Astrocyte (in vitro differentiated cells and primary cell): ENCODE measurements around the gene GNAQ. TPM values are rescaled to one million over a fixed set of nuclear protein-coding genes. Genes with fewer than 3 reads are reported as not detected.

ENCODE experiments used
- DNase-seq: peaks from one replicate; pipeline ENCODE4 v3.0.0-alpha.2; 2010; ENCODE audit warnings: low read depth
- FAIRE-seq: peaks from 2 replicates; lab custom pipeline; 2011; peaks lifted over from hg19 to GRCh38; lab: Jason Lieb, UNC
- H2AFZ ChIP-seq: 2 replicates; pipeline ENCODE4 v1.6.0; 2012; ENCODE audit warnings: low read depth, low read length, inconsistent platforms
- H3K27ac ChIP-seq: 2 replicates; pipeline ENCODE4 v1.5.1; 2011; ENCODE audit warnings: low read depth, low read length, inconsistent platforms
- H3K27me3 ChIP-seq: 2 replicates; pipeline ENCODE4 v1.6.0; 2011; ENCODE audit warnings: low read length, inconsistent platforms; ENCODE audit not compliant: insufficient read depth
- H3K36me3 ChIP-seq: 2 replicates; pipeline ENCODE4 v1.5.1; 2011; ENCODE audit warnings: low read length, inconsistent platforms; ENCODE audit not compliant: insufficient read depth
- H3K4me1 ChIP-seq: 2 replicates; pipeline ENCODE4 v1.5.1; 2011; ENCODE audit warnings: low read length, inconsistent platforms; ENCODE audit not compliant: insufficient read depth
- H3K4me2 ChIP-seq: 2 replicates; pipeline ENCODE4 v1.6.0; 2012; ENCODE audit warnings: low read length, inconsistent platforms
- H3K4me3 ChIP-seq: 2 replicates; pipeline ENCODE4 v1.5.1; 2011; ENCODE audit warnings: low read depth, mild to moderate bottlenecking, low read length, inconsistent platforms; ENCODE audit not compliant: insufficient read depth
- H3K79me2 ChIP-seq: 2 replicates; pipeline ENCODE4 v1.6.0; 2012; ENCODE audit warnings: mild to moderate bottlenecking, low read length, inconsistent platforms; ENCODE audit not compliant: insufficient read depth
- H3K9ac ChIP-seq: 2 replicates; pipeline ENCODE4 v1.6.0; 2012; ENCODE audit warnings: mild to moderate bottlenecking, low read length, inconsistent platforms
- H3K9me3 ChIP-seq: 2 replicates; pipeline ENCODE4 v1.5.1; 2012; ENCODE audit warnings: low read depth, mild to moderate bottlenecking, low read length, inconsistent platforms; ENCODE audit not compliant: insufficient read depth
- H4K20me1 ChIP-seq: 2 replicates; pipeline ENCODE4 v1.6.0; 2012; ENCODE audit warnings: low read length, inconsistent platforms; ENCODE audit not compliant: insufficient read depth
- H3K27ac Mint-ChIP-seq: one replicate; pipeline ENCODE4 v1.8.0; 2021; ENCODE audit warnings: mild to moderate bottlenecking, mixed read lengths; ENCODE audit not compliant: unreplicated experiment
- H3K27me3 Mint-ChIP-seq: one replicate; pipeline ENCODE4 v1.8.0; 2021; ENCODE audit warnings: low read depth, mixed read lengths; ENCODE audit not compliant: unreplicated experiment
- H3K36me3 Mint-ChIP-seq: one replicate; pipeline ENCODE4 v1.8.0; 2021; ENCODE audit warnings: low read depth, mixed read lengths; ENCODE audit not compliant: unreplicated experiment
- H3K4me1 Mint-ChIP-seq: one replicate; pipeline ENCODE4 v1.8.0; 2021; ENCODE audit warnings: low read depth, mixed read lengths; ENCODE audit not compliant: unreplicated experiment
- H3K4me3 Mint-ChIP-seq: one replicate; pipeline ENCODE4 v1.8.0; 2021; ENCODE audit warnings: mild to moderate bottlenecking, moderate library complexity, mixed read lengths; ENCODE audit not compliant: unreplicated experiment
- H3K9me3 Mint-ChIP-seq: one replicate; pipeline ENCODE4 v1.8.0; 2021; ENCODE audit warnings: mild to moderate bottlenecking, mixed read lengths; ENCODE audit not compliant: unreplicated experiment
- CTCF ChIP-seq: IDR thresholded peaks from 2 replicates; pipeline ENCODE4 v1.5.1; 2011; ENCODE audit warnings: low read depth, mild to moderate bottlenecking, inconsistent platforms, low read length, moderate library complexity; ENCODE audit not compliant: insufficient read depth
- EZH2 ChIP-seq: IDR thresholded peaks from 2 replicates; pipeline ENCODE4 v1.6.1; 2012; ENCODE audit warnings: mild to moderate bottlenecking, low read length, inconsistent platforms; ENCODE audit not compliant: insufficient read depth
- total RNA-seq: library from RNA; stranded (reverse); gene quantifications from 2 replicates; pipeline ENCODE4 v1.2.1, GENCODE V29; 2021

GNAQ gene
- total RNA-seq, 1 donor from 2014 or later, result 74.9 TPM

GRCh38 chr9:77938163-77938562 is 93.4 kb downstream of the GNAQ start:
- no peaks in the 10 kb centered on the region for H3K36me3 Mint-ChIP-seq
- no peak overlapping the region for H3K4me3 ChIP-seq
- DNase-seq, result no peak
- FAIRE-seq, result no peak
- no peaks in the 10 kb centered on the region for H3K9me3 ChIP-seq
- peaks cover 35% of the 10 kb centered on the region for H4K20me1 ChIP-seq
- H3K4me2 ChIP-seq, result no peak overlapping the region
- TF ChIP-seq EZH2 (no peak), CTCF (no peak)
- H3K36me3 ChIP-seq, result no peaks in the 10 kb centered on the region
- H3K4me1 Mint-ChIP-seq, result peaks cover 18% of the 10 kb centered on the region
- peaks cover 5% of the 10 kb centered on the region for H3K4me1 ChIP-seq
- H3K79me2 ChIP-seq, result peaks cover 58% of the 10 kb centered on the region
- H3K9me3 Mint-ChIP-seq, result peaks cover 2% of the 10 kb centered on the region
- no peak overlapping the region for H3K4me3 Mint-ChIP-seq
- H3K27me3 ChIP-seq, result no peaks in the 10 kb centered on the region
- H3K27ac ChIP-seq, result no peak overlapping the region
- no peak overlapping the region for H2AFZ ChIP-seq
- no peak overlapping the region for H3K9ac ChIP-seq
- H3K27me3 Mint-ChIP-seq, result no peaks in the 10 kb centered on the region
- no peak overlapping the region for H3K27ac Mint-ChIP-seq

GRCh38 chr9:77935974-77936373 is 95.6 kb downstream of the GNAQ start:
- Mint-ChIP-seq H3K27ac (no peak overlapping the region), H3K27me3 (no peaks in the 10 kb centered on the region), H3K4me1 (peaks cover 10% of the 10 kb centered on the region), H3K36me3 (peaks cover 3% of the 10 kb centered on the region), H3K4me3 (no peak overlapping the region), H3K9me3 (peaks cover 2% of the 10 kb centered on the region)
- no peak for TF ChIP-seq CTCF
- TF ChIP-seq EZH2, result no peak
- Histone ChIP-seq H3K79me2 (peaks cover 58% of the 10 kb centered on the region), H3K4me2 (no peak overlapping the region), H3K4me1 (peaks cover 5% of the 10 kb centered on the region), H3K4me3 (no peak overlapping the region), H2AFZ (no peak overlapping the region), H3K9me3 (no peaks in the 10 kb centered on the region), H3K27me3 (no peaks in the 10 kb centered on the region), H3K27ac (no peak overlapping the region), H4K20me1 (peaks cover 40% of the 10 kb centered on the region), H3K9ac (no peak overlapping the region), H3K36me3 (no peaks in the 10 kb centered on the region)
- FAIRE-seq (no peak), DNase-seq (no peak)

- H3K4me3 ChIP-seq, result no peak overlapping the region
- H3K4me1 ChIP-seq, result peaks cover 5% of the 10 kb centered on the region
- H3K9ac ChIP-seq, result no peak overlapping the region
- Mint-ChIP-seq H3K27me3 (no peaks in the 10 kb centered on the region), H3K4me1 (peaks cover 11% of the 10 kb centered on the region), H3K9me3 (peaks cover 2% of the 10 kb centered on the region), H3K36me3 (peaks cover 3% of the 10 kb centered on the region), H3K4me3 (no peak overlapping the region), H3K27ac (no peak overlapping the region)
- no peak overlapping the region for H2AFZ ChIP-seq
- H3K27ac ChIP-seq, result no peak overlapping the region
- H3K36me3 ChIP-seq, result no peaks in the 10 kb centered on the region
- H3K79me2 ChIP-seq, result peaks cover 59% of the 10 kb centered on the region
- FAIRE-seq, result no peak
- H3K27me3 ChIP-seq, result no peaks in the 10 kb centered on the region
- peaks cover 45% of the 10 kb centered on the region for H4K20me1 ChIP-seq
- H3K9me3 ChIP-seq, result no peaks in the 10 kb centered on the region
- no peak overlapping the region for H3K4me2 ChIP-seq
- TF ChIP-seq EZH2, result no peak
- TF ChIP-seq CTCF, result no peak
- DNase-seq, result no peak
These were observed 96.4 kb downstream of the GNAQ start for GRCh38 chr9:77935211-77935610.
